IMR-90 (cell line): ENCODE data around the gene USP6NL. TPM values are rescaled to one million over a fixed set of nuclear protein-coding genes. Genes with fewer than 3 reads are reported as not detected.

Experiments
- ATAC-seq: fragments of 200-7000 bp; cut with Tn5 transposase; 2 replicates; pipeline ENCODE4 v1.9.1; 2020; ENCODE audit warnings: low read depth, mild to moderate bottlenecking, moderate library complexity
- BruUV-seq: library from RNA; stranded (reverse); fragments of 400-500 nt; replicated peaks from 2 replicates; lab custom pipeline; 2021; lab: Mats Ljungman, UMichigan
- CTCF ChIA-PET: fragments of 300-600 bp; formaldehyde crosslinking; extraction: SDS; loops from one replicate; lab custom pipeline; 2021; ENCODE audit warnings: antibody characterized with exemption; lab: Yijun Ruan, JAX
- POLR2A ChIA-PET: fragments of 300-600 bp; sonication (Branson Sonifier 250); formaldehyde crosslinking; loops from one replicate; lab custom pipeline; 2022; ENCODE audit warnings: antibody characterized with exemption; ENCODE audit not compliant: unreplicated experiment; lab: Charles Lee
- DNase-seq: peaks from one replicate; pipeline ENCODE4 v3.0.0; 2013
- H2AFZ ChIP-seq: replicated peaks from 2 replicates; pipeline ENCODE3; 2013; ENCODE audit warnings: low read length, mild to moderate bottlenecking; ENCODE audit not compliant: poor library complexity
- H2AK5ac ChIP-seq: 2 replicates; pipeline ENCODE4 v1.6.1; 2013; ENCODE audit warnings: low read depth, low read length, inconsistent platforms
- H2AK9ac ChIP-seq: replicated peaks from 2 replicates; pipeline ENCODE3; 2013; ENCODE audit warnings: mild to moderate bottlenecking, low read depth, low read length, moderate library complexity; ENCODE audit not compliant: poor library complexity
- H2BK120ac ChIP-seq: 2 replicates; pipeline ENCODE4 v1.6.1; 2013; ENCODE audit warnings: low read depth, low read length, inconsistent platforms
- H2BK15ac ChIP-seq: 3 replicates; pipeline ENCODE4 v1.6.1; 2013; ENCODE audit warnings: low read depth, low read length, inconsistent platforms
- H2BK20ac ChIP-seq: 2 replicates; pipeline ENCODE4 v1.6.1; 2013; ENCODE audit warnings: low read depth, mild to moderate bottlenecking, inconsistent platforms, low read length, moderate library complexity
- H2BK5ac ChIP-seq: 2 replicates; pipeline ENCODE4 v1.6.1; 2013; ENCODE audit warnings: mild to moderate bottlenecking, low read depth, low read length, inconsistent platforms; ENCODE audit not compliant: poor library complexity, severe bottlenecking
- H3K14ac ChIP-seq: replicated peaks from 2 replicates; pipeline ENCODE4 v1.6.1; 2013; ENCODE audit warnings: low read depth, low read length, inconsistent platforms
- H3K18ac ChIP-seq: 2 replicates; pipeline ENCODE4 v1.6.1; 2013; ENCODE audit warnings: low read depth, low read length, control low read depth
- H3K23ac ChIP-seq: 2 replicates; pipeline ENCODE4 v1.6.1; 2013; ENCODE audit warnings: low read depth, low read length, inconsistent platforms
- H3K27ac ChIP-seq: 2 replicates; pipeline ENCODE4 v1.5.1; 2013; ENCODE audit warnings: mild to moderate bottlenecking, control low read depth, low read length; ENCODE audit not compliant: insufficient read depth
- H3K27me3 ChIP-seq: 2 replicates; pipeline ENCODE4 v1.6.1; 2013; ENCODE audit warnings: low read length; ENCODE audit not compliant: control insufficient read depth, insufficient read depth
- H3K36me3 ChIP-seq: 2 replicates; pipeline ENCODE4 v1.6.1; 2013; ENCODE audit warnings: low read length, mixed read lengths; ENCODE audit not compliant: control insufficient read depth, insufficient read depth
- H3K4ac ChIP-seq: 2 replicates; pipeline ENCODE4 v1.6.1; 2013; ENCODE audit warnings: low read depth, low read length, inconsistent platforms
- H3K4me1 ChIP-seq: 2 replicates; pipeline ENCODE4 v1.6.1; 2013; ENCODE audit warnings: low read length, mixed read lengths; ENCODE audit not compliant: control insufficient read depth, insufficient read depth
- H3K4me2 ChIP-seq: 2 replicates; pipeline ENCODE4 v1.6.1; 2013; ENCODE audit warnings: low read depth, mild to moderate bottlenecking, control low read depth, low read length, moderate library complexity
- H3K4me3 ChIP-seq: 2 replicates; pipeline ENCODE4 v1.5.1; 2013; ENCODE audit warnings: low read depth, mild to moderate bottlenecking, control low read depth, low read length, moderate library complexity; ENCODE audit not compliant: insufficient read depth
- H3K56ac ChIP-seq: 2 replicates; pipeline ENCODE4 v1.6.1; 2013; ENCODE audit warnings: low read length, inconsistent platforms; ENCODE audit not compliant: insufficient read depth; ENCODE audit errors: extremely low read depth
- H3K79me1 ChIP-seq, 2 experiments: 2 replicates each; pipeline ENCODE4 v1.6.1; 2013; ENCODE audit warnings: low read length in 2 of 2, inconsistent platforms in 1 of 2, low read depth in 1 of 2
- H3K9ac ChIP-seq: 2 replicates; pipeline ENCODE4 v1.6.1; 2013; ENCODE audit warnings: low read depth, low read length, control low read depth
- H3K9me1 ChIP-seq: 2 replicates; pipeline ENCODE4 v1.6.1; 2013; ENCODE audit warnings: low read length, inconsistent platforms; ENCODE audit not compliant: insufficient read depth
- H3K9me3 ChIP-seq: 2 replicates; pipeline ENCODE4 v1.6.1; 2013; ENCODE audit warnings: low read length; ENCODE audit not compliant: control insufficient read depth, insufficient read depth
- H4K20me1 ChIP-seq: 2 replicates; pipeline ENCODE4 v1.6.1; 2013; ENCODE audit warnings: low read length, inconsistent platforms; ENCODE audit not compliant: insufficient read depth
- H4K5ac ChIP-seq: 2 replicates; pipeline ENCODE4 v1.6.1; 2013; ENCODE audit warnings: mild to moderate bottlenecking, low read depth, low read length, control low read depth
- H4K8ac ChIP-seq, 2 experiments: 2 replicates each; pipeline ENCODE4 v1.6.1; 2013; ENCODE audit warnings: low read depth in 2 of 2, low read length in 2 of 2, control low read depth in 1 of 2, inconsistent platforms in 1 of 2
- H4K91ac ChIP-seq: 2 replicates; pipeline ENCODE4 v1.6.1; 2013; ENCODE audit warnings: low read depth, low read length, inconsistent platforms; ENCODE audit not compliant: insufficient read depth
- FOS ChIP-seq: fragments of 150-350 bp; IDR thresholded peaks from 2 replicates; pipeline ENCODE4 v1.6.1; 2016; ENCODE audit warnings: low read depth, low read length
- MAFK ChIP-seq: IDR thresholded peaks from 2 replicates; pipeline ENCODE4 v1.6.1; 2012; ENCODE audit warnings: low read depth, low read length, improper control_type of control experiment
- RFX5 ChIP-seq: IDR thresholded peaks from 2 replicates; pipeline ENCODE4 v1.8.0; 2012; ENCODE audit warnings: low read depth, mild to moderate bottlenecking, low read length, moderate library complexity
- SMC3 ChIP-seq: fragments of 150-350 bp; IDR thresholded peaks from 2 replicates; pipeline ENCODE4 v1.6.1; 2016; ENCODE audit warnings: low read depth, mild to moderate bottlenecking, antibody characterized with exemption, low read length, moderate library complexity
- WGBS, 2 experiments: methylation state at CpG; one replicate each; pipeline versions ENCODE4 v1.1.5 to v1.1.7; 2013; ENCODE audit warnings: missing lambda C conversion rate in 2 of 2; ENCODE audit not compliant: insufficient read length in 1 of 2; ENCODE audit errors: extremely low coverage in 2 of 2; 5-methylcytosine and 5-hydroxymethylcytosine counted together
- dilution Hi-C: fragments of 300-500 bp; cut with HindIII; formaldehyde crosslinking; loops from one replicate; pipeline ENCODE4 v1.14.3; 2018; ENCODE audit warnings: low sequenced_read_pairs; ENCODE audit not compliant: unreplicated experiment
- in situ Hi-C: fragments of 300-500 bp; cut with MboI; formaldehyde crosslinking; loops from 3 replicates; pipeline ENCODE4 v1.14.3; 2019; ENCODE audit warnings: low sequenced_read_pairs, inconsistent platforms, mixed read lengths
- intact Hi-C: fragments of 100-400 bp; cut with micrococcal nuclease; formaldehyde crosslinking; loops from 2 replicates; pipeline ENCODE4 v1.10.0; 2022
- polyA plus RNA-seq, 3 experiments: library from polyadenylated mRNA; depleted of rRNA; stranded (reverse); fragments of >200 nt; gene quantifications; 2 replicates each; pipeline ENCODE4 v1.2.3, GENCODE V29; 2012; ENCODE audit warnings: low replicate concordance in 1 of 3
- total RNA-seq: library from RNA; depleted of rRNA; stranded (reverse); fragments of >200 nt; gene quantifications from 2 replicates; pipeline ENCODE4 v1.2.3, GENCODE V29; 2012
- TF ChIP-seq, protein P1 (sequence below): fragments of 150-350 bp; IDR thresholded peaks from 2 replicates; pipeline ENCODE4 v1.6.1; 2016; ENCODE audit warnings: low read depth, mild to moderate bottlenecking, low read length, moderate library complexity, borderline replicate concordance

USP6NL gene
- total and polyA plus RNA-seq, 2 of the 4 experiments (the other 2 are of a cell fraction) = 7.8 to 9.1 TPM

DNA sequence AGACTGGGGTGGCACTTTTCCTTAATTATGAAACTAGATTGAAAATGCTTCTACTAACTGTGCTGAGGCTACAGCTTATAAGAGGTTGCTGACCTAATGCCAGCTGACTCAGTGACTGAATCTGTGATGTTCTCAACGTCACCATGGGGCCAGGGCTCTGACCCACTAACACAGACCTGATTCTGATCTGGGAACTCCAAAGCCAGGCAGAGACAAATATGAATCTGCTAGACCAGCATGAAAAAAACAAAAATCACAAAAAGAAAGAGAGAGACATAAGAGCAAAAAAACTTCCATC lies 16.1 kb downstream of the USP6NL start:
- dilution Hi-C loops = no loop called here
- ATAC-seq = peak; percentile 80

More for the DNA sequence above, 16.1 kb downstream of the USP6NL start:
- Histone ChIP-seq H3K4me2 (no peak overlapping the region), H3K4me3 (no peak overlapping the region), H3K18ac (no peak overlapping the region), H2AFZ (no peak overlapping the region), H3K4ac (no peak overlapping the region), H3K36me3 (no peaks in the 10 kb centered on the region; the same call in 1 of the 2 replicates), H2BK120ac (no peak overlapping the region), H2BK20ac (no peak overlapping the region), H3K27me3 (no peaks in the 10 kb centered on the region), H2AK9ac (no peak overlapping the region), H4K8ac (no peak overlapping the region), H3K56ac (no peak overlapping the region), H3K79me1 (peaks cover 17 to 22% of the 10 kb centered on the region in 2 experiments), H3K9me1 (no peaks in the 10 kb centered on the region), H3K23ac (no peak overlapping the region), H3K4me1 (peaks cover 4% of the 10 kb centered on the region; the same call in 1 of the 2 replicates), H2BK15ac (no peak overlapping the region), H4K20me1 (peaks cover 3% of the 10 kb centered on the region; the same call in 1 of the 2 replicates), H4K91ac (no peak overlapping the region), H2BK5ac (no peak overlapping the region), H3K9me3 (no peaks in the 10 kb centered on the region), H3K14ac (no peak overlapping the region), H2AK5ac (no peak overlapping the region), H4K5ac (no peak overlapping the region), H3K27ac (no peak overlapping the region), H3K9ac (no peak overlapping the region)
- DNase-seq = peak; percentile 74
- intact Hi-C loops = no loop called here
- ChIA-PET POLR2A (no interaction called here), CTCF (no interaction called here)
- 0% methylated on average over 1 of the region's 1 CpG; no CpG with 5 or more reads in 1 of the 2 experiments for WGBS, 2 experiments
- BruUV-seq = no TSS peak
- in situ Hi-C loops = no loop called here
- TF ChIP-seq SMC3 = no peak
- no peak for TF ChIP-seq RFX5
- no peak for TF ChIP-seq MAFK
- TF ChIP-seq, protein P1, sequence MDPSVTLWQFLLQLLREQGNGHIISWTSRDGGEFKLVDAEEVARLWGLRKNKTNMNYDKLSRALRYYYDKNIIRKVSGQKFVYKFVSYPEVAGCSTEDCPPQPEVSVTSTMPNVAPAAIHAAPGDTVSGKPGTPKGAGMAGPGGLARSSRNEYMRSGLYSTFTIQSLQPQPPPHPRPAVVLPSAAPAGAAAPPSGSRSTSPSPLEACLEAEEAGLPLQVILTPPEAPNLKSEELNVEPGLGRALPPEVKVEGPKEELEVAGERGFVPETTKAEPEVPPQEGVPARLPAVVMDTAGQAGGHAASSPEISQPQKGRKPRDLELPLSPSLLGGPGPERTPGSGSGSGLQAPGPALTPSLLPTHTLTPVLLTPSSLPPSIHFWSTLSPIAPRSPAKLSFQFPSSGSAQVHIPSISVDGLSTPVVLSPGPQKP = no peak
- no peak for TF ChIP-seq FOS
